ENCODE measurements around the gene PDK1.
"Not testable (repeated sequence)": the region's sequence is repeated elsewhere in the genome, so short reads cannot be mapped to it uniquely, and the experiment has no call there.

Gene PDK1

GRCh38 chr2:172571245-172571644, 15.4 kb downstream of the PDK1 start:
- H3K4me3 ChIP-seq (ENCODE audit: extremely low read depth, insufficient read depth, low read length, poor library complexity, severe bottlenecking): no peak overlapping the region
- peaks cover 59% of the 10 kb centered on the region for H3K36me3 ChIP-seq (ENCODE audit: control insufficient read depth, insufficient read depth, low read length)
- no peak overlapping the region for H3K27ac ChIP-seq (ENCODE audit: low read depth, low read length, severe bottlenecking)

GRCh38 chr2:172572981-172573380, 17.1 kb downstream of the PDK1 start:
- no peak overlapping the region for H3K4me3 ChIP-seq (ENCODE audit: extremely low read depth, insufficient read depth, low read length, poor library complexity, severe bottlenecking)
- no peaks in the 10 kb centered on the region for H3K4me1 ChIP-seq (ENCODE audit: control insufficient read depth, insufficient read depth, low read length, poor library complexity, severe bottlenecking)
- H3K9me3 ChIP-seq (ENCODE audit: control insufficient read depth, low read length): peaks cover 21% of the 10 kb centered on the region
- H3K27ac ChIP-seq (ENCODE audit: low read depth, low read length, severe bottlenecking): no peak overlapping the region
- 86% methylated on average over 1 of the region's 2 CpGs; no CpG with 5 or more reads in 1 of the 2 experiments for WGBS, 2 experiments (ENCODE audit: insufficient coverage in 2 of 2)
- H3K36me3 ChIP-seq (ENCODE audit: control insufficient read depth, insufficient read depth, low read length): peaks cover 52% of the 10 kb centered on the region

More at GRCh38 chr2:172571245-172571644, 15.4 kb downstream of the PDK1 start:
- Histone ChIP-seq H3K4me1 (ENCODE audit: control insufficient read depth, insufficient read depth, low read length, poor library complexity, severe bottlenecking) (no peaks in the 10 kb centered on the region), H3K9me3 (ENCODE audit: control insufficient read depth, low read length) (peaks cover 15% of the 10 kb centered on the region)

DNA sequence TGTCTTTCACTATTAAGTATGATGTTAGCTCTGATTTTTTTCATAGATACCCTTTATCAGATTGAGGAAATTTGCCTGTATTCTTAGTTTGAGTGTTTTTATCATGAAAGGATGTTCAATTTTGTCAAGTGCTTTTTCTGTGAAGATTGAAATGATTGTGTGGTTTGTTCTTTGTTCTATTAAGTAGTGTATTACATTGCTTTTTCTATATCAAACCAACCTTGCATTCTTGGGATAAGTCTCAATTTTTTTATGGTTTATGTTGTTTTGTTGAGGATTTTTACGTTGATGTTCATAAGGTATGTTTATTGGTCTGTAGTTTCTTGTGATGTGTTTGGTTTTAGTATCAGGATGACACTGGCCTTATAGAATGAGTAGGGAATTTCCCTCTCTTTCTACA, 19.1 kb downstream of the PDK1 start:
- Histone ChIP-seq H3K9me3 (ENCODE audit: control insufficient read depth, low read length) (peaks cover 30% of the 10 kb centered on the region), H3K27ac (ENCODE audit: low read depth, low read length, severe bottlenecking) (no peak overlapping the region), H3K4me1 (ENCODE audit: control insufficient read depth, insufficient read depth, low read length, poor library complexity, severe bottlenecking) (no peaks in the 10 kb centered on the region), H3K36me3 (ENCODE audit: control insufficient read depth, insufficient read depth, low read length) (peaks cover 48% of the 10 kb centered on the region), H3K4me3 (ENCODE audit: extremely low read depth, insufficient read depth, low read length, poor library complexity, severe bottlenecking) (no peak overlapping the region)
- no CpG with 5 or more reads among the region's 1 CpG for WGBS, 2 experiments (ENCODE audit: insufficient coverage in 2 of 2)

GRCh38 chr2:172578054-172578453, 22.2 kb downstream of the PDK1 start:
- H3K9me3 ChIP-seq (ENCODE audit: control insufficient read depth, low read length): peaks cover 38% of the 10 kb centered on the region
- H3K4me1 ChIP-seq (ENCODE audit: control insufficient read depth, insufficient read depth, low read length, poor library complexity, severe bottlenecking): no peaks in the 10 kb centered on the region
- 80% methylated on average over 1 of the region's 1 CpG; no CpG with 5 or more reads in 1 of the 2 experiments for WGBS, 2 experiments (ENCODE audit: insufficient coverage in 2 of 2)
- peaks cover 47% of the 10 kb centered on the region for H3K36me3 ChIP-seq (ENCODE audit: control insufficient read depth, insufficient read depth, low read length)
- no peak overlapping the region for H3K27ac ChIP-seq (ENCODE audit: low read depth, low read length, severe bottlenecking)
- H3K4me3 ChIP-seq (ENCODE audit: extremely low read depth, insufficient read depth, low read length, poor library complexity, severe bottlenecking): no peak overlapping the region

GRCh38 chr2:172578860-172579512, 23.1 kb downstream of the PDK1 start:
- Histone ChIP-seq H3K4me3 (ENCODE audit: extremely low read depth, insufficient read depth, low read length, poor library complexity, severe bottlenecking) (no peak overlapping the region), H3K9me3 (ENCODE audit: control insufficient read depth, low read length) (peaks cover 34% of the 10 kb centered on the region), H3K27ac (ENCODE audit: low read depth, low read length, severe bottlenecking) (no peak overlapping the region), H3K4me1 (ENCODE audit: control insufficient read depth, insufficient read depth, low read length, poor library complexity, severe bottlenecking) (no peaks in the 10 kb centered on the region), H3K36me3 (ENCODE audit: control insufficient read depth, insufficient read depth, low read length) (peaks cover 40% of the 10 kb centered on the region)
- 80 to 88% methylated on average over 1 of the region's 2 CpGs for WGBS, 2 experiments (ENCODE audit: insufficient coverage in 2 of 2)

DNA sequence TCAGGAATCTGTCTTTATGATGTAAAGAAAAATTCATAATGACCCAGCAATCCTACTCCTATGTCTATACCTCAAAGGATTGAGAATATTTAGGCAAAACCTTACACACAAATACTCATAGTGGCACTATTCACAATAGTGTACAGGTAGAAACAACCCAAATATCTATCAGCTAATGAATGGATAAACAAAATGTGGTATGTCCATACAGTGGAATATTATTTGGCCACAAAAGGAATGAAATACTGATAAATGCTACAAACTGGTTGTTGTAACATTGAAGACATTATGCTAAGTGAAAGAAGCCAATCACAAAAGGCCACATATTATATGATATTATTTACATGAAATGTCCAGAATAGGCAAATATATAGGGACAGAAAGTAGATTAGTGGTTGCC, 24.7 kb downstream of the PDK1 start:
- no peak overlapping the region for H3K27ac ChIP-seq (ENCODE audit: low read depth, low read length, severe bottlenecking)
- no peak overlapping the region for H3K4me3 ChIP-seq (ENCODE audit: extremely low read depth, insufficient read depth, low read length, poor library complexity, severe bottlenecking)
- peaks cover 23% of the 10 kb centered on the region for H3K9me3 ChIP-seq (ENCODE audit: control insufficient read depth, low read length)
- H3K4me1 ChIP-seq (ENCODE audit: control insufficient read depth, insufficient read depth, low read length, poor library complexity, severe bottlenecking): no peaks in the 10 kb centered on the region
- H3K36me3 ChIP-seq (ENCODE audit: control insufficient read depth, insufficient read depth, low read length): peaks cover 44% of the 10 kb centered on the region

DNA sequence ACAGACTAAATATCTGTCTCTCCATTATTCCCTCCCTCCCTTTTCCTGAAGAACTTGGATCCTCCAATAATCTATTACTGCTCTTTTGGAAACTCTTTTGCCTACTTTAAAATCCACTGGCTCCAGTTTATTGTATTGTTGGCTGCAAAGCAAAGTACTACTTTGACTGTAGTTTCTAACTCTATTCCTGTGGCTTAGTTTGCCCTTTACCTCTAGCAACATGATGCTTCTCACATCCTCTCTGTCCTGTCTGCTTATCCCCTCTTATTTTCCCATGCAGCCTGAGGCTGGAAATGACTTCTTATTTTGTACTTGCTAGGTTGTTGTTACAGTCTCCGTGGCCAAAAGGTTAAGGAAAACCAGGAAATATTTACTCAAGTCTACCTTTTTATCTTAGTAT, 26.8 kb downstream of the PDK1 start:
- Histone ChIP-seq H3K36me3 (ENCODE audit: control insufficient read depth, insufficient read depth, low read length) (peaks cover 65% of the 10 kb centered on the region), H3K4me1 (ENCODE audit: control insufficient read depth, insufficient read depth, low read length, poor library complexity, severe bottlenecking) (no peaks in the 10 kb centered on the region), H3K27ac (ENCODE audit: low read depth, low read length, severe bottlenecking) (no peak overlapping the region), H3K9me3 (ENCODE audit: control insufficient read depth, low read length) (peaks cover 21% of the 10 kb centered on the region), H3K4me3 (ENCODE audit: extremely low read depth, insufficient read depth, low read length, poor library complexity, severe bottlenecking) (no peak overlapping the region)
- no CpG with 5 or more reads among the region's 1 CpG for WGBS, 2 experiments (ENCODE audit: insufficient coverage in 2 of 2)

DNA sequence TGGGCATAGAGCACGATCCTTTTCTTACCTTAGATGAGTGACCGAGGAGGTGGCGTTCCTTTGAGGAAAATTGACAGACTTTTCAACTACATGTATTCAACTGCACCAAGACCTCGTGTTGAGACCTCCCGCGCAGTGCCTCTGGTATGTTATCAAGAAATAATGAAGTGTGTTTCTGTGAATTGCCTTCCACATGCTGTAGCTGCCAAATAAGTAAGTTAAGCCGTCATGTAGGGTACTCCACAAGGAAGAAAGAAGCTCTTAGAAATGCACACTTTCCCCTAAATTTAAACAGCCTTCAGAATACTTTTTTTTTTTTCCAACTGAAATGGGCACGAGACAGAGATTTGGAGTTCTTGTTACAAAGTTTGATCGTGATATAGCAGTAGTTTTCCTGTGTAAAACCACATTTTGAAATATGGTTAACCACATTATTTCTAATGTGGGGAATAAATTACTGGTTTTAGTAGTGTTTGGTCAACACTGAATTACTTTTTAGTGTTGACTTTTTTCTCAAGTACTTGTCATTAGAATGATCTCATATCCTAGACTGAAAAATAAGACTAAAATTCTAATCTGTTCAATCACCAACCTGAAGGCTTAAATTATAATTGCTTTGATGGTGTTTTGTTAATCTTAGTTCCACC, 30.5 kb downstream of the PDK1 start:
- Histone ChIP-seq H3K9me3 (ENCODE audit: control insufficient read depth, low read length) (no peaks in the 10 kb centered on the region), H3K27ac (ENCODE audit: low read depth, low read length, severe bottlenecking) (no peak overlapping the region), H3K36me3 (ENCODE audit: control insufficient read depth, insufficient read depth, low read length) (peaks cover 73% of the 10 kb centered on the region), H3K4me1 (ENCODE audit: control insufficient read depth, insufficient read depth, low read length, poor library complexity, severe bottlenecking) (no peaks in the 10 kb centered on the region), H3K4me3 (ENCODE audit: extremely low read depth, insufficient read depth, low read length, poor library complexity, severe bottlenecking) (no peak overlapping the region)
- WGBS, 2 experiments (ENCODE audit: insufficient coverage in 2 of 2): 94% methylated on average over 5 of the region's 9 CpGs; no CpG with 5 or more reads in 1 of the 2 experiments

GRCh38 chr2:172587231-172587630, 31.3 kb downstream of the PDK1 start:
- not testable (repeated sequence) for H3K4me3 ChIP-seq (ENCODE audit: extremely low read depth, insufficient read depth, low read length, poor library complexity, severe bottlenecking); H3K9me3 ChIP-seq (ENCODE audit: control insufficient read depth, low read length); H3K27ac ChIP-seq (ENCODE audit: low read depth, low read length, severe bottlenecking); H3K4me1 ChIP-seq (ENCODE audit: control insufficient read depth, insufficient read depth, low read length, poor library complexity, severe bottlenecking)
- 97 to 98% methylated on average over 4 to 8 of the region's 9 CpGs for WGBS, 2 experiments (ENCODE audit: insufficient coverage in 2 of 2)
- peaks cover 65% of the 10 kb centered on the region for H3K36me3 ChIP-seq (ENCODE audit: control insufficient read depth, insufficient read depth, low read length)

- 92 to 100% methylated on average over 2 to 3 of the region's 4 CpGs for WGBS, 2 experiments (ENCODE audit: insufficient coverage in 2 of 2)
- Histone ChIP-seq H3K4me1 (ENCODE audit: control insufficient read depth, insufficient read depth, low read length, poor library complexity, severe bottlenecking) (no peaks in the 10 kb centered on the region), H3K4me3 (ENCODE audit: extremely low read depth, insufficient read depth, low read length, poor library complexity, severe bottlenecking) (no peak overlapping the region), H3K9me3 (ENCODE audit: control insufficient read depth, low read length) (no peaks in the 10 kb centered on the region), H3K27ac (ENCODE audit: low read depth, low read length, severe bottlenecking) (no peak overlapping the region), H3K36me3 (ENCODE audit: control insufficient read depth, insufficient read depth, low read length) (peaks cover 67% of the 10 kb centered on the region)
These were observed 33.0 kb downstream of the PDK1 start for GRCh38 chr2:172588931-172589330.

- not testable (repeated sequence) for H3K4me3 ChIP-seq (ENCODE audit: extremely low read depth, insufficient read depth, low read length, poor library complexity, severe bottlenecking); H3K9me3 ChIP-seq (ENCODE audit: control insufficient read depth, low read length); H3K4me1 ChIP-seq (ENCODE audit: control insufficient read depth, insufficient read depth, low read length, poor library complexity, severe bottlenecking); H3K27ac ChIP-seq (ENCODE audit: low read depth, low read length, severe bottlenecking)
- WGBS, 2 experiments (ENCODE audit: insufficient coverage in 2 of 2): 86 to 96% methylated on average over 1 to 3 of the region's 4 CpGs
- H3K36me3 ChIP-seq (ENCODE audit: control insufficient read depth, insufficient read depth, low read length): peaks cover 68% of the 10 kb centered on the region
These were observed 35.5 kb downstream of the PDK1 start for GRCh38 chr2:172591386-172591785.

Data from mesodermal cell (in vitro differentiated cells).